Measurements from ENCODE around the gene EMID1.

The EMID1 gene

DNA sequence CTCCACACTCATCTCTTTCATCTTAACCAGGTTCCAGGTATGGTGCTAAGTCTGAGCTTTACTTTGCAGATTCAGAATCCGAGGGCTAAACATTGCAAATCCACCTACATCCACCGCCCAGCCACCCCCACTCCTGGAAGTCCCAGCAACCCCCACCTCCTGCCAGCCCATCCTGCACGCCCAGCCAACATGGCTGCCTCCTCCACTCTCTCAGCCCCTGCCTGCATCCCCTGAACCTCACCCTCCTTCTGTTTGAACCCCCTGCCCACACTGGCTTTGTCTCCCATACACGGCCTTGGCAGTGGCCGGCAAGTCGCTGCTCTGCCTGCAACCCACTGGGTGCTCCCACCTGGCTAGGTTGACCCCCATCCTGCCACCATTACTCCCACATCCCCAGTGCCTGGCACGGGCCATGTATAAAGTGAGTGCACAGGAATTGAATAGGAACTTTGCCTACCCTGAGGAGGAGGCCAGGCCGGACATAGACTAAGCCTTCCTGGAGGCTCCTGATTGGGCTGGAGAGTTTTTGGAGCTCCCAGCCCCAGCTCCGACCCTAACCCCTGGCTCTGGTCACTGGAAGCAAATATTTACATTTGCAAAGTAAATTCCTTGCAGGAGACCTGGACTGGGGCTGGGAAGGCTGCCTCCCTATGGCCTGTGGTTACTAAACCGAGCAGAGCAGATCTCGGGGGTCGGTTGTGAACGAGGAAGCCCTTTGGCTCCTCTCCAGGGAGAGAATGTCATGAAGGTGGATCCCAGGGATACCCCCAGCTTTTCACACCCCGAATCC lies 14.4 kb downstream of the EMID1 start:
- TF ChIP-seq YY1 (IDR thresholded peaks at IDR 0.05; ENCODE audit: low read depth) (0 out of 2 replicates have a peak, but pooled peaks have one; percentile 13), NFIC (IDR thresholded peaks at IDR 0.05) (no peak)

- no peak for TF ChIP-seq NFIC (IDR thresholded peaks at IDR 0.05)
- no peak for TF ChIP-seq TAF1 (IDR thresholded peaks at IDR 0.05; ENCODE audit: low read depth)
- TF ChIP-seq, protein P1, sequence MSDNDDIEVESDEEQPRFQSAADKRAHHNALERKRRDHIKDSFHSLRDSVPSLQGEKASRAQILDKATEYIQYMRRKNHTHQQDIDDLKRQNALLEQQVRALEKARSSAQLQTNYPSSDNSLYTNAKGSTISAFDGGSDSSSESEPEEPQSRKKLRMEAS (IDR thresholded peaks at IDR 0.05): no peak
- TF ChIP-seq YY1 (IDR thresholded peaks at IDR 0.05; ENCODE audit: low read depth): no peak
Measured at GRCh38 chr22:29224121-29224858, 18.6 kb downstream of the EMID1 start.

DNA sequence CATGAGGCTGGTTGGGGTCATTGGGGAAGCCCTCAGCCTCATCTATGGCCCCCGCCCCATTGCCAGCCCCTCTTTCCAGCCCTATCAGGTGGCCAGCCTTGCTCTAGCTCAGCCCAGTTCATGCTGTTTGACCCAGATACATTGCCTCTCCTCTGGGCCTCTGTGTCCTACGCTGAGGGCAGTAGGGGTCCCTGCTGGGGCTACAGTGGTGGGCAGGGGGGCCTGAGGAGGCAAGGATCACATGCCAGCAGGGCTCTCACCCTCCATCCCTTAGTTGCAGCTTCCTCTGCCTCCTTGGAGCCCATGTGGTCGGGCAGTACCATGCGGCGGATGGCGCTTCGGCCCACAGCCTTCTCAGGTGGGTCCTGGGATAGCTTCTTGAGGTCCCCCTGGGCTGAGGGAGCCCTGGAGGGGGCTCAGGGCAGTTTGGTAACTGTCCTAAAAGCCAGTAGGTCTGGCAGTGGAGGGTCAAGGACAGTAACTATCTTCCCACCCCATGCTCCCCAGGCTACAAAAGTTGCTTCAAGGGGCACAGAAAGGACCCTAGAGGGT lies 19.2 kb downstream of the EMID1 start:
- TF ChIP-seq TAF1 (IDR thresholded peaks at IDR 0.05; ENCODE audit: low read depth): no peak
- TF ChIP-seq, protein P1 (IDR thresholded peaks at IDR 0.05): no peak
- no peak for TF ChIP-seq ZBTB7A (IDR thresholded peaks at IDR 0.05; ENCODE audit: low read depth)
- TF ChIP-seq TEAD4 (IDR thresholded peaks at IDR 0.05): no peak
- TF ChIP-seq CREB1 (IDR thresholded peaks at IDR 0.05; ENCODE audit: low read depth): no peak
- TF ChIP-seq RAD21 (IDR thresholded peaks at IDR 0.05; ENCODE audit: low read depth): no peak

GRCh38 chr22:29225422-29226090 lies 19.9 kb downstream of the EMID1 start:
- TF ChIP-seq FOXM1 (IDR thresholded peaks at IDR 0.05; ENCODE audit: borderline replicate concordance, low read depth): no peak
- no peak for TF ChIP-seq TCF12 (IDR thresholded peaks at IDR 0.05; ENCODE audit: low read depth)
- TF ChIP-seq EGR1 (IDR thresholded peaks at IDR 0.05): no peak

DNA sequence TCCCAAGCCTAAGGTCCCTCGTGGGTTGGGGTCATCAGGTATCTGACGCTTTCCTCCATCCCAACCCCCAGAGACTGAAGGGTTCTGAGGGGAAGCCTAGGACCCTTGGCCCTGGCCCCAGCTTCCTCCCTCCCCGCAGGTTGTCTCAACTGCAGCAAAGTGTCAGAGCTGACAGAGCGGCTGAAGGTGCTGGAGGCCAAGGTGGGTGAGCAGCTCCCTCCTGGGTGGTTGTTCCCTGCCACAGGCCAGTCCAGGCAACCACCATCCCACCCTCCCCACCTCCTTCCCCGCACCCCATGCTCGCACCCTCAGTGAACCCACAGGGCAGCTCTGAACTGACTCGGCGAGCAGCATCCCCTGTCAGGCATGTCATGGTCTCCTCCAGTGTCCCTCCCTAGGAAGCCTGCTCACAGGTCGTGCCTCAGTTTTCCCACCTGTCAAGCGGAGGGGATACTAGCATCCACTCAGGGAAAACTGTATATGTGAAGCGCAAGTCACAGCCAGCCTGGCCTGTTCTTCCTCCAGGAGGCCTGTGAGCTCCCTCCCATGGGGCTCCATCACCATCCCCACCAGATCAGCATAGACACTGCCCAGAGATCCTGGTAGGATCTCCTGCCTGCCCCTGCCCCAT lies 20.8 kb downstream of the EMID1 start:
- no peak for TF ChIP-seq REST (IDR thresholded peaks at IDR 0.05; ENCODE audit: low read depth)
- TF ChIP-seq, protein P1 (IDR thresholded peaks at IDR 0.05): no peak

DNA sequence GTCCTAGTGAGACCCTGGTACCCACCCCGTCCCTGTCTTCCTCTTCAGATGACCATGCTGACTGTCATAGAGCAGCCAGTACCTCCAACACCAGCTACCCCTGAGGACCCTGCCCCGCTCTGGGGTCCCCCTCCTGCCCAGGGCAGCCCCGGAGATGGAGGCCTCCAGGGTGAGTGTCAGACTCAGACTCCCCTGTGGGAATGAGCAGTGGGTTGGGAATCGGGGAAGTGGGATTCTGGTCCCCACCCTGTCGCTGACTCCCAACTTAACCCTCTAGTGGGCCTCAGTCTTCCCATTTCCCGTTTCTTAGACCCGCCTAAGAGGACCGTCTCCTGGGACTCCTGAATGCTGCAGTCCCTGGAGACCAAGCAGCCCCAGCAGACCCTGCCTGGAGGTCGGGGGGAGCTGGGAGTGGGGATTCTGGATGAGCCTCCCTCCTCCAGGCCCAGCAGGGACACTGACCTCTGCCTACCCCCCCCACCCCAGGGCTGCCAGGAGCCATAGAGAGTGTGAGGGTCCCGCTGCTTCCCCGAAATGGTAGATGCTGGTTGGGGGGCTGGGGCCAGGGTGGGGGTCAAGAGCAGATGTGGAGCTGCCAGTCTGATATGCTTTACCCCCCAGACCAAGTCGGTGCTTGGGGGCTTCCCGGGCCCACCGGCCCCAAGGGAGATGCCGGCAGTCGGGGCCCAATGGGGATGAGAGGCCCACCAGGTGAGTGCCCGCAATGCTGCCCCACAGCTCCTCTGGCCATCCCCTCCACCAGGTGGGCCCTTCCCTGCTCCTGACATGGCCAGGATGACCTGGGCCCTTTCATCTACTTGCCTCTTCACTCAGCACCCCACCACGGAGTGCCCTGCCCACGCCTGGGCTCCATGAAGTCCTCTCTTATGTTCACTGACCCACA lies 25.5 kb downstream of the EMID1 start:
- TF ChIP-seq EP300 (IDR thresholded peaks at IDR 0.05; ENCODE audit: borderline replicate concordance): no peak
- TF ChIP-seq EGR1 (IDR thresholded peaks at IDR 0.05): no peak
- no peak for TF ChIP-seq YY1 (IDR thresholded peaks at IDR 0.05; ENCODE audit: low read depth)

DNA sequence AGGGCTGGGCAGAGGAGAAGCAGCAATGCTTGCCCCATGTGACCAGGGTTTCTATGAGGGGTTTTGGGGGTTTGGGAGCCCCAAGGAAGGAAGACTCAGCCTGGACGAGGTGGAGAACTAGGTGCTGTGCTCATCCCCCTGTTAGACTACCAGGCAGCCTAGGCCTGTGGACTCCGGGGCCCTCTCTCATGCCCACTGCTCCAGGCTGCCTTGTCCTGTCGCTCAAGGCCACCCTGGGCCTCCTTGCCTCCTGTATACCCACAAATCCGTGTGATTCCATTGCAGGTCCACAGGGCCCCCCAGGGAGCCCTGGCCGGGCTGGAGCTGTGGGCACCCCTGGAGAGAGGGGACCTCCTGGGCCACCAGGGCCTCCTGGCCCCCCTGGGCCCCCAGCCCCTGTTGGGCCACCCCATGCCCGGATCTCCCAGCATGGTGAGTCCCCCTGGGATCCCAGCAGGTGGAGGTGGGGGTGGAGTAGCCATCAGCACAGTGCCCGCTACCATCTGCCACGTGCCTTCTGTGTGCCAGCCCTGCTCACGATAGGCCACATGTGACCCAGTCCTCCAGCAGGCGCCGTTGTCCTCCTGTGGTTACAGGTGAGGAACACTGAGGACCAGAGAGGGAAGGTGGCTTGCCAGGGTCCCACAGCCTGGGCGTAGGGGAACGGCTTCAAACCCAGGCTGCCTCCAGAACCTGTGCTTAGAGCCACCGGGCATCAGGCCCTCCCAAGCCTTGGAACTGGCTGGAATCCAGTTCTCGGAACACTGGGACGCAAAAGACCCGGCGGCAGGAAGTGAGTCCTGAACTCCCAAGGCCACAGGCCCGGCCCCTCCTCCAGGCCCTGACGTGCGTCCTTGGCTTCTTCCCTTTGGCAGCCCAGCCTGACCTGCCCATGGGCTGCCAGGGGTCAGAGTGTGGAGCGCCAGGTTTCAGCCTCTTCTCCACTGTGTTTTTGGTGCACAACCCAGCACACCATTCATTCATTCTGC lies 26.6 kb downstream of the EMID1 start:
- TF ChIP-seq RAD21 (IDR thresholded peaks at IDR 0.05; ENCODE audit: low read depth): no peak
- TF ChIP-seq, protein P1 (IDR thresholded peaks at IDR 0.05): no peak
- TF ChIP-seq USF1 (IDR thresholded peaks at IDR 0.05): no peak
- TF ChIP-seq EGR1 (IDR thresholded peaks at IDR 0.05): no peak
- no peak for TF ChIP-seq REST (IDR thresholded peaks at IDR 0.05; ENCODE audit: low read depth)
- TF ChIP-seq TCF12 (IDR thresholded peaks at IDR 0.05; ENCODE audit: low read depth): no peak
- TF ChIP-seq TEAD4 (IDR thresholded peaks at IDR 0.05): no peak
- TF ChIP-seq TAF1 (IDR thresholded peaks at IDR 0.05; ENCODE audit: low read depth): no peak
- TF ChIP-seq FOXM1 (IDR thresholded peaks at IDR 0.05; ENCODE audit: borderline replicate concordance, low read depth): no peak
- TF ChIP-seq CEBPB (IDR thresholded peaks at IDR 0.05): no peak

Measured in Ishikawa (cell line).